ENCODE data around the gene IFNAR2.

GRCh38 chr21:33251119-33251518 is 21.4 kb downstream of the IFNAR2 start:
- TF ChIP-seq CTCF (IDR thresholded peaks at IDR 0.05; ENCODE audit: low read depth, low read length) (no peak), EZH2phosphoT487 (IDR thresholded peaks at IDR 0.05; ENCODE audit: low read depth) (no peak)

Measured in OCI-LY3 (cell line).